H9 (cell line): ENCODE data around the gene CES5A. TPM values are rescaled to one million over a fixed set of nuclear protein-coding genes. Genes with fewer than 3 reads are reported as not detected.

Source experiments
- DNase-seq: peaks from one replicate; pipeline ENCODE4 v3.0.0-alpha.2; 2017
- H2AFZ ChIP-seq: one replicate; pipeline ENCODE4 v1.6.1; 2013; ENCODE audit warnings: mild to moderate bottlenecking, low read length, control low read depth, moderate library complexity
- H2AK5ac ChIP-seq: 2 replicates; pipeline ENCODE4 v1.6.1; 2013; ENCODE audit warnings: low read length, control low read depth, mixed read lengths; ENCODE audit not compliant: insufficient read length
- H2BK120ac ChIP-seq: one replicate; pipeline ENCODE4 v1.6.1; 2013; ENCODE audit warnings: low read depth, mild to moderate bottlenecking, low read length, control low read depth, inconsistent platforms; ENCODE audit not compliant: poor library complexity, severe bottlenecking
- H2BK12ac ChIP-seq: 2 replicates; pipeline ENCODE4 v1.6.1; 2013; ENCODE audit warnings: low read length, control low read depth, mixed read lengths, low read depth; ENCODE audit not compliant: insufficient read length
- H2BK15ac ChIP-seq: 2 replicates; pipeline ENCODE4 v1.6.1; 2013; ENCODE audit warnings: low read depth, low read length, control low read depth
- H2BK20ac ChIP-seq: one replicate; pipeline ENCODE4 v1.6.1; 2013; ENCODE audit warnings: low read depth, mild to moderate bottlenecking, low read length, control low read depth, inconsistent platforms; ENCODE audit not compliant: poor library complexity, severe bottlenecking
- H2BK5ac ChIP-seq: 2 replicates; pipeline ENCODE4 v1.6.1; 2013; ENCODE audit warnings: low read length, control low read depth, mixed read lengths; ENCODE audit not compliant: insufficient read length
- H3K14ac ChIP-seq: 2 replicates; pipeline ENCODE4 v1.6.1; 2013; ENCODE audit warnings: low read length, control low read depth; ENCODE audit not compliant: insufficient read depth
- H3K18ac ChIP-seq: 2 replicates; pipeline ENCODE4 v1.6.1; 2013; ENCODE audit warnings: low read depth, mild to moderate bottlenecking, mixed read lengths, low read length, control low read depth; ENCODE audit not compliant: insufficient read length
- H3K23ac ChIP-seq: 2 replicates; pipeline ENCODE4 v1.6.1; 2013; ENCODE audit warnings: low read length, control low read depth, mixed read lengths, low read depth; ENCODE audit not compliant: insufficient read length
- H3K23me2 ChIP-seq: 2 replicates; pipeline ENCODE4 v1.6.1; 2013; ENCODE audit warnings: low read depth, mild to moderate bottlenecking, mixed read lengths, low read length, control low read depth; ENCODE audit not compliant: insufficient read length, poor library complexity, severe bottlenecking
- H3K27ac ChIP-seq: 2 replicates; pipeline ENCODE4 v1.5.1; 2013; ENCODE audit warnings: low read length, control low read depth, mixed read lengths, low read depth; ENCODE audit not compliant: insufficient read length
- H3K27me3 ChIP-seq: 2 replicates; pipeline ENCODE4 v1.6.1; 2013; ENCODE audit warnings: low read length, control low read depth, inconsistent platforms; ENCODE audit not compliant: insufficient read depth
- H3K4ac ChIP-seq: 2 replicates; pipeline ENCODE4 v1.6.1; 2013; ENCODE audit warnings: low read depth, mild to moderate bottlenecking, control low read depth, inconsistent platforms, low read length, moderate library complexity
- H3K4me1 ChIP-seq: 2 replicates; pipeline ENCODE4 v1.6.1; 2013; ENCODE audit warnings: low read length, control low read depth, inconsistent platforms; ENCODE audit not compliant: insufficient read depth
- H3K4me2 ChIP-seq: 2 replicates; pipeline ENCODE4 v1.6.1; 2013; ENCODE audit warnings: low read length, control low read depth, mixed read lengths; ENCODE audit not compliant: insufficient read length, insufficient read depth
- H3K56ac ChIP-seq: 2 replicates; pipeline ENCODE4 v1.6.1; 2013; ENCODE audit warnings: low read depth, mild to moderate bottlenecking, mixed read lengths, low read length, control low read depth; ENCODE audit not compliant: insufficient read length
- H3K79me1 ChIP-seq: 2 replicates; pipeline ENCODE4 v1.6.1; 2013; ENCODE audit warnings: low read depth, mild to moderate bottlenecking, moderate library complexity, low read length, control low read depth, inconsistent platforms; ENCODE audit not compliant: insufficient read depth, poor library complexity, severe bottlenecking
- H3K79me2 ChIP-seq: 2 replicates; pipeline ENCODE4 v1.6.1; 2013; ENCODE audit warnings: low read length, control low read depth, inconsistent platforms; ENCODE audit not compliant: insufficient read depth
- H3K9ac ChIP-seq: 2 replicates; pipeline ENCODE4 v1.6.1; 2013; ENCODE audit warnings: low read length, control low read depth, mixed read lengths; ENCODE audit not compliant: insufficient read length; ENCODE audit errors: extremely low read depth
- H3K9me3 ChIP-seq: one replicate; pipeline ENCODE4 v1.6.1; 2013; ENCODE audit warnings: low read depth, low read length, inconsistent platforms; ENCODE audit not compliant: control insufficient read depth
- H3T11ph ChIP-seq: one replicate; pipeline ENCODE4 v1.6.1; 2013; ENCODE audit warnings: mild to moderate bottlenecking, low read length, control low read depth, inconsistent platforms
- H4K20me1 ChIP-seq: one replicate; pipeline ENCODE4 v1.6.1; 2013; ENCODE audit not compliant: control insufficient read depth, insufficient read length, insufficient read depth
- H4K5ac ChIP-seq: 2 replicates; pipeline ENCODE4 v1.6.1; 2013; ENCODE audit warnings: low read depth, mild to moderate bottlenecking, mixed read lengths, low read length, control low read depth; ENCODE audit not compliant: insufficient read length
- H4K8ac ChIP-seq: replicated peaks from 2 replicates; pipeline ENCODE4 v1.6.1; 2013; ENCODE audit warnings: low read length, control low read depth, mixed read lengths, low read depth; ENCODE audit not compliant: insufficient read length
- H4K91ac ChIP-seq: 2 replicates; pipeline ENCODE4 v1.6.1; 2013; ENCODE audit warnings: low read depth, mild to moderate bottlenecking, moderate library complexity, mixed read lengths, low read length, control low read depth; ENCODE audit not compliant: insufficient read length
- H3K27ac Mint-ChIP-seq, 3 experiments: 2 replicates in 2 of 3; 3 replicates in 1 of 3; pipeline ENCODE4 v1.8.0; 2020 to 2021; ENCODE audit warnings: mixed read lengths in 3 of 3, mild to moderate bottlenecking in 1 of 3, moderate library complexity in 1 of 3
- H3K27me3 Mint-ChIP-seq: 2 replicates; pipeline ENCODE4 v1.8.0; 2021; ENCODE audit warnings: low read depth, mild to moderate bottlenecking, moderate library complexity, mixed read lengths
- H3K36me3 Mint-ChIP-seq, 3 experiments: 2 replicates in 2 of 3; 3 replicates in 1 of 3; pipeline ENCODE4 v1.8.0; 2020 to 2021; ENCODE audit warnings: low read depth in 3 of 3, mixed read lengths in 3 of 3; ENCODE audit not compliant: insufficient read depth in 1 of 3
- H3K4me1 Mint-ChIP-seq, 2 experiments: 2 replicates each; pipeline ENCODE4 v1.8.0; 2020; ENCODE audit warnings: mixed read lengths in 2 of 2
- H3K4me3 Mint-ChIP-seq, 2 experiments: 2 replicates in 1 of 2; 3 replicates in 1 of 2; pipeline ENCODE4 v1.8.0; 2020 to 2021; ENCODE audit warnings: mild to moderate bottlenecking in 2 of 2, mixed read lengths in 2 of 2, moderate library complexity in 1 of 2
- H3K9me3 Mint-ChIP-seq, 2 experiments: 2 replicates in 1 of 2; 3 replicates in 1 of 2; pipeline ENCODE4 v1.8.0; 2020; ENCODE audit warnings: mild to moderate bottlenecking in 2 of 2, mixed read lengths in 2 of 2, moderate library complexity in 1 of 2
- WGBS: extraction: QIAGEN DNeasy Blood & Tissue Kit; methylation state at CpG from one replicate; pipeline ENCODE4 v1.1.7; 2013; ENCODE audit warnings: missing lambda C conversion rate, low lambda C conversion rate, mixed read lengths; ENCODE audit not compliant: insufficient read length; ENCODE audit errors: extremely low coverage; 5-methylcytosine and 5-hydroxymethylcytosine counted together
- total RNA-seq: library from RNA; stranded (reverse); gene quantifications from 2 replicates; pipeline ENCODE4 v1.2.1, GENCODE V29; 2021
- TF ChIP-seq, protein P1 (sequence below): fragments of 200-600 bp; sonication (generic); conservative IDR thresholded peaks from 3 replicates; pipeline ENCODE4 v1.8.0; 2021; ENCODE audit warnings: antibody characterized with exemption, mild to moderate bottlenecking

The CES5A gene
- total RNA-seq, 1 experiment from 2014 or later = not detected

DNA sequence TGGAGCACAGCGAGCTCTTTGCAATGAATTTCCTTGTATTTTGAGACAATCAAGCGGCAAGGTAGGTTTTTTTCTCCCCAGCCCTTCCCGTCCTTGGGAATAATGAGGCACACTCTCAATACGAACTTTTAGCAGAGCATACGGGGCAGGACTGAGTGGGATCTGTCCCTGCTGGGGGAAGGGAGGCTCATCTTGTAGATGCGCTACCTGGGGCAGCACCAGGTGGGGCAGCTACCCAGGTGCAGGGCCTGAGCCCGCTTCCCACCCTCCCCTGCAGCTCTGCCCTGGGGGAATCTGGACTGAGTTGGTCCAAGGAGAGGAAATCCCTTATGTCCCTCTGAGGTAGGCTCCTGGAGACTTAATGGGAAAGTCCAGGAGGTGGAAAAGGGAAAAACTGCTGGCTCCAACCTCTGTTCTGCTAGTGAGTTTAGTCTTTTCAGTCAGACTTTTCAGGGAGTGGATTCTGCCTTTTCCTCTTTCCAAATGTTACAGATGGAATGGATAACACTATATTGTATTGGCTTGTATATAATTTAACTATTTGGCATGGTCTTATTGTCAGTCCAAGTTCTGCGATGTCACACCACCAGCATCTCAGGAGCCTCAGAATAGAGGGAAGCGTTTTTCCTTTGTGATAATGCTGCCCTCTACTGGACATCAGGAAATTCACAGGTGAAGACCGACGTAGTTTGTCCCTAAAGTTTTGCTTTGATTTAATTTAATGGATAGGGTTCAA, 32.6 kb downstream of the CES5A start:
- Histone ChIP-seq H3K79me2 (no peaks in the 10 kb centered on the region), H3K27me3 (no peaks in the 10 kb centered on the region), H4K8ac (no peak overlapping the region), H3K18ac (no peak overlapping the region), H4K20me1 (no peaks in the 10 kb centered on the region), H4K91ac (no peak overlapping the region), H3K4ac (no peak overlapping the region), H3K23ac (no peak overlapping the region), H3K9me3 (no peaks in the 10 kb centered on the region), H2BK15ac (no peak overlapping the region), H3K4me1 (no peaks in the 10 kb centered on the region), H2AK5ac (no peak overlapping the region), H2BK20ac (no peak overlapping the region), H2AFZ (no peak overlapping the region), H3K27ac (no peak overlapping the region), H2BK12ac (no peak overlapping the region), H2BK120ac (no peak overlapping the region), H3K9ac (no peak overlapping the region), H2BK5ac (no peak overlapping the region), H3K79me1 (no peaks in the 10 kb centered on the region), H3K4me2 (no peak overlapping the region), H3T11ph (no peak overlapping the region), H3K23me2 (no peaks in the 10 kb centered on the region), H3K56ac (no peak overlapping the region), H4K5ac (no peak overlapping the region), H3K14ac (no peak overlapping the region)
- no peak overlapping the region for H3K4me3 Mint-ChIP-seq
- no CpG with 5 or more reads among the region's 11 CpGs for WGBS
- H3K36me3 Mint-ChIP-seq = no peaks in the 10 kb centered on the region
- H3K27ac Mint-ChIP-seq = peak overlapping the region in 1 of 3 experiments; percentile 8; a peak in 1 of 7 replicates
- no peak for DNase-seq
- H3K9me3 Mint-ChIP-seq = no peaks in the 10 kb centered on the region
- peaks cover 14% of the 10 kb centered on the region for H3K27me3 Mint-ChIP-seq
- TF ChIP-seq, protein P1, sequence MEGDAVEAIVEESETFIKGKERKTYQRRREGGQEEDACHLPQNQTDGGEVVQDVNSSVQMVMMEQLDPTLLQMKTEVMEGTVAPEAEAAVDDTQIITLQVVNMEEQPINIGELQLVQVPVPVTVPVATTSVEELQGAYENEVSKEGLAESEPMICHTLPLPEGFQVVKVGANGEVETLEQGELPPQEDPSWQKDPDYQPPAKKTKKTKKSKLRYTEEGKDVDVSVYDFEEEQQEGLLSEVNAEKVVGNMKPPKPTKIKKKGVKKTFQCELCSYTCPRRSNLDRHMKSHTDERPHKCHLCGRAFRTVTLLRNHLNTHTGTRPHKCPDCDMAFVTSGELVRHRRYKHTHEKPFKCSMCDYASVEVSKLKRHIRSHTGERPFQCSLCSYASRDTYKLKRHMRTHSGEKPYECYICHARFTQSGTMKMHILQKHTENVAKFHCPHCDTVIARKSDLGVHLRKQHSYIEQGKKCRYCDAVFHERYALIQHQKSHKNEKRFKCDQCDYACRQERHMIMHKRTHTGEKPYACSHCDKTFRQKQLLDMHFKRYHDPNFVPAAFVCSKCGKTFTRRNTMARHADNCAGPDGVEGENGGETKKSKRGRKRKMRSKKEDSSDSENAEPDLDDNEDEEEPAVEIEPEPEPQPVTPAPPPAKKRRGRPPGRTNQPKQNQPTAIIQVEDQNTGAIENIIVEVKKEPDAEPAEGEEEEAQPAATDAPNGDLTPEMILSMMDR = peak; percentile 82
- peaks cover 0 to 6% of the 10 kb centered on the region in 2 experiments; a peak in 3 of 4 replicates for H3K4me1 Mint-ChIP-seq
